ENCODE results near the gene INPP1.
A peak's percentile ranks its signal among the peaks of the same experiment; 100 is the strongest.

Gene INPP1

DNA sequence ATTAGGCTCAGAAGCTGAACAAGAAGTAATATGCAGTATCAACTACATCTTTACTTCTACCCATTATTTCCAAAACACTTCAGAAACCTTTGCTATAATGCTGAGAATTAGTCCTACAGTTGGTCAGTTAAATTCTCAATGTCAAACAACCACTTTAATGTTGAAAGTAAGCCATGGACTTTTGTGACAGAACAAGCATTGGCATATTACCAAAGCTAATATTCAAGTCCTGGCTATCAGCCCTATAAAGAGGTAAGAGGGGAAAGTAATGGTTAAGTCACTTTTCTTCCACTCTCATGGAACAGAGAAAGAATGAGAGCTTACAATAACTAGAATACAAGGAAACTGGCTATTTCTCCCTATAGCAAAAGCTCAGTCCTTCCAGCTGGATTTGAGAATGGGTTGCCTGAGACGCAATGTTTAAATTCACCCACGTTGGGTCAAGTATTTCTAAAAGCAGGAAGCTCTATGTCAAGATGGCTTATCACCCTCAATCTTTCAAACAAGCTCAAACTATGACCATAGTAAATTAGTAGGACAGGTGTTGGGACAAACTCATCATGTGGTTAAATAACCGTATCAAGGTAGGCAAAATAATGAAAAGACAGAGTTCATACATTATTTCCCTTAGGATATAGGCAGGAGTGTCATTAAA lies 33.3 kb downstream of the INPP1 start:
- TF ChIP-seq, protein P1, sequence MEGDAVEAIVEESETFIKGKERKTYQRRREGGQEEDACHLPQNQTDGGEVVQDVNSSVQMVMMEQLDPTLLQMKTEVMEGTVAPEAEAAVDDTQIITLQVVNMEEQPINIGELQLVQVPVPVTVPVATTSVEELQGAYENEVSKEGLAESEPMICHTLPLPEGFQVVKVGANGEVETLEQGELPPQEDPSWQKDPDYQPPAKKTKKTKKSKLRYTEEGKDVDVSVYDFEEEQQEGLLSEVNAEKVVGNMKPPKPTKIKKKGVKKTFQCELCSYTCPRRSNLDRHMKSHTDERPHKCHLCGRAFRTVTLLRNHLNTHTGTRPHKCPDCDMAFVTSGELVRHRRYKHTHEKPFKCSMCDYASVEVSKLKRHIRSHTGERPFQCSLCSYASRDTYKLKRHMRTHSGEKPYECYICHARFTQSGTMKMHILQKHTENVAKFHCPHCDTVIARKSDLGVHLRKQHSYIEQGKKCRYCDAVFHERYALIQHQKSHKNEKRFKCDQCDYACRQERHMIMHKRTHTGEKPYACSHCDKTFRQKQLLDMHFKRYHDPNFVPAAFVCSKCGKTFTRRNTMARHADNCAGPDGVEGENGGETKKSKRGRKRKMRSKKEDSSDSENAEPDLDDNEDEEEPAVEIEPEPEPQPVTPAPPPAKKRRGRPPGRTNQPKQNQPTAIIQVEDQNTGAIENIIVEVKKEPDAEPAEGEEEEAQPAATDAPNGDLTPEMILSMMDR (IDR thresholded peaks at IDR 0.05): no peak

DNA sequence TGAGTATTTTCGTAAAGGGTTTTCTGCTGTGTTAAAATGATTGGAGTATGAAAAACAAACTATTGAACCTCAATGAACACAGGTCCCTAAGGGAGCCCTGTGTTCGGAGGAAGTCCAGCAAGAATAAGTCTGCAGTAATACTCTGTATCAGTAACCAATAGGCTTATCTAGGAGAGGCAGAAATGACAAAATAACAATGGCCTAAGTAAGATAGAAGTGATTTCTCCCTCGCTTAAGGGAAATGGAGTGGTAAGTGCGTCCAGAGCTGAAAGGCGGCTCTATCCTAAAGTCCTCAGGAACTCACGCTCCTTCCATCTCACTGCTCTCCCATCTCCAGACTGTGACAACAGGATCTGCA lies 35.5 kb downstream of the INPP1 start:
- TF ChIP-seq, protein P1 (IDR thresholded peaks at IDR 0.05): no peak

DNA sequence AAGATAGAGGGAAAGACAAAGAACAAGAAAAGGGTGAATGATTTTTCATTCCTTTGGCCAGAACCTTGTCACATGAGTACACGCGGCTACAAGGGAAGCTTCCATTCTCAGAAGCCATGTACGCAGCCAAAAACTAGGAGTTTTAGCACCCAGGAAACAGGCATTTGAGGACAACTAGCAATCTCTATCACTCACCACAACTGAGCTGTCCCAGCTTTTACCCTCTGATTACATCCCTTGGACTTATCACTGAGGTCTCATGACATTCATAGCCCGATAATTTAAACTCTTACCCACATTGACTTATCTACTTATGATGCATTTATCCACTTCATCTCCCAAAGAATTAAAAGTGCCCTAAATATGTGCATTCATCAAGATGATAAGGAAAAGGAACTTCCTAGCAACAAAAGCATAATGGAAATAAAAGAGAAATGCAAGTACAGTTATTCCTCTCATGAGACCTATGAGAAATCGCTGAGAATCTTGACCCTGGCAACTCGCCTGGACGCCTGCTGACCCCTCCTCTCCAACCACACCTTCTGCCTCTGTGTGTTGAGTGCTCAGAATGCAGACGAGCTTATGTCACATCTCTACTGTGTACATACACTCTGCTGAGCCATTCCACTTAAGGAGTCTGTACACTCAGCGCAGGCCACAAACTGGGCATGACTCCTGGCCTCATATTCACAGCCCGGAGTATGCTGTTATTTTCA lies 36.0 kb downstream of the INPP1 start:
- TF ChIP-seq, protein P1 (IDR thresholded peaks at IDR 0.05): no peak

DNA sequence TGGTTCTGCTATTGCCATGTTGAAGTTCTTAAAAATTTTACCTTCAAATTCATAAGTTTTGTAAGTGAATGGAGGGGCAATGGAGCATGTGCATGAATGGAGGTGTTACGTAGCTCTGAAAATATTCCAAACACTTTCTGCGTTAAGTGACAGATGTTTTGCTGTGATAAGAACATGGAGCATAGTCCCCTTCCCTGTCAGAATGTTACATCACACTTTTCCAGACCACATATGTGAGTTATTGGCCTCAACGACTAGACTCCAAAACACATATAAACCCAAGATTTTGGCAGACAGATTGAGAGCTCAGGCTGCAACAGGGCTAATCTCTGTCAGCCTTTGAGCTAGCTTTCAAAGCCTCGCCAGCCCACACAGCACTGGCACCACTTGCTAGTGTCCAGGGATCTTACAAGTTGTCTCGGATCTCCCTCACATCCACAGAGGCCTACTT lies 37.6 kb downstream of the INPP1 start:
- TF ChIP-seq, protein P1 (IDR thresholded peaks at IDR 0.05): no peak

DNA sequence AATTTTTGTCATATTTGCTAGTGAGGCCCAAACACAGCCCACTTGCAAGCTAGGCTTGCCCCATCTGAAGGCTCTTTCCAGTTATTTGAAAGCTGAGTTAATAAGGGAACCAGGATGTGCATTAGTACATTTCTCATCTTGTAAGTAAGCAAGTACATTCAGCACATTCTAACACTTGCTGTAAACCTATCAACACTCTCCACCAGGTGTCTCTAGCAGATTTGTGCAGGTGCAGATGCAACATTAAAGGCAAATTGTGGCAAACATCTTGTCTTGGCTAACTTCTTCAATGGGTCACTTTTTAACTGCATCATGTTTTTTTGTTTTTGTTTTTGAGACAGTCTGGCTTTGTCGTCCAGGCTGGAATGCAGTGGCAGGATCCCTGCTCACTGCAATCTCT lies 39.5 kb downstream of the INPP1 start:
- TF ChIP-seq, protein P1 (IDR thresholded peaks at IDR 0.05): peak; percentile 53

DNA sequence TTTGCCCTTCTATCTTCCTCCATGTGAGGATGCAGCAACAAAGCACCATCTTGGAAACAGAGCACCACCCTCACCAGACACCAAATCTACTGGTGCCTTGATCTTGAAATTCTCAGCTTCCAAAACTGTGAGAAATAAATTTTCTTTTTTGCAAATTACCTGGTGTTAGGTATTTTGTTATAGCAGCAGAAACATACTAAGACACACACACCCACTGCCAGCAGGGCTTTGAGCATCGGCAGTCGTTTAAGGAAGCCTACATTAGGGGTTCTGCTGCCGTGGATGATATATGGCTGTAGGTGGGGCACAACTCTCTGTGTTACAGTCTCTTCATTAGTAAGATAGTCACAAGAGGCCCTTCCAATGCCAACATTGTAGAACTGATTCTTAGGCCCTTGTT lies 44.0 kb downstream of the INPP1 start:
- TF ChIP-seq, protein P1 (IDR thresholded peaks at IDR 0.05): no peak

DNA sequence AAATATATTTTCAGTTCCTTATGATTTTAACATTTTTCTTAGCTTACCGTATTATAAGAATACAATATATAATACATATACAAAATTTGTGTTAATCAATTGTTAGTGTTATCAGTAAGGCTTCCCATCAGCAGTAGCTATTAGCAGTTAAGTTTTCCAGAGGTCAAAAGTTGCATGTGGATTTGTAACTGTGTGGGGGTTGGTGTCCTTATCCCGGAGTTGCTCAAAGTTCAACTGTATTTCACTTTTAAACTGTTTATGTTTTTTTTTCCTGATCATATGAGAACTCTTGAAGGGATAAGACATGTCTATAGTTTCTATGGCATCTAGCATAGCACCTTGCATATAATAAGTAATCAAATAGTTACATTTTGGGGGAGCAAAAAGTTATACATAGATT lies 52.9 kb downstream of the INPP1 start:
- TF ChIP-seq, protein P1 (IDR thresholded peaks at IDR 0.05): no peak

Data from LNCAP (cell line).